ENCODE results near the gene MIR17HG. TPM values are rescaled to one million over a fixed set of nuclear protein-coding genes. Genes with fewer than 3 reads are reported as not detected.

The MIR17HG gene
- total RNA-seq, 1 donor from 2014 or later, result 1.7 TPM

DNA sequence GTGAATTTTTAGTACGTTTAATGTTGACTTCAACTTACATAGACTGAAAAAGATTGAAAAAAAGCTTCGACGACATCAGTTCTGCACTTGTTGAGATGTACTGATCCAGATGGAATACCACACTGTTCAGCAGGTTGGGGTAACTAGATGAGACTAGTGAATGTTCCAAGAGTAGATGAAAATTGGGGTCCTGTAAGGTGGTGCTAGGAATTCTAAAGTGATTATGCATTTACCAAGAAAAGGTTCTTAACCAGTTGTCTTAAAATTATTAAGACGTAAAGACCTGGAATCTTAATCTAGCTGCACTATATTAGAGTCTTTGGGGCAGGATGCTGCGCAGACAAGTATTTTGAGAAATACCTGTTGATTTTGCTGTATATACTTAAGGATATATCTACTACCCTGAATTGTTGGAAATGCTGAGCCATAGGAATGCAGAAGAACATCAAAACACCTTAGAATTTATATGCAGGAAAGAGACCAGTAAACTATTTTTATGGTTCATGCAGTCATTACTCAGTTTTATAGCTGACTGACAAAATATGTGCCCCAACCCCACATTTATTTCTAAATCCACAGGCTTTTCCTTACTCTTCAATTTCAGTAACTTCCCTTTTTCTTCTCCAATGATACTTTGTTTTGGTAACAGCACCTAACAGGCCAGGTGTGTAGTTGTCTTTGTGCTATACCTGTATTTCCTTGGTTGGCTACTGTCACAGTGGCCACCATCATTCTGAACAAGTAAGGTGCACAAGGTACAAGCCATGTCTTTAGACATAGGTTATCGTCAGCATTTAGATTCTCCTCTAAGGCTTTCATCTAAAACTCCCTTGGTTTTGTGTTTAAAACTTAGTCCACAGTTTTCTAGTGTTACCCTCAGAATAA lies 8.6 kb downstream of the MIR17HG start:
- TF ChIP-seq POLR2A (IDR thresholded peaks at IDR 0.05), result no peak
- TF ChIP-seq, protein P1, sequence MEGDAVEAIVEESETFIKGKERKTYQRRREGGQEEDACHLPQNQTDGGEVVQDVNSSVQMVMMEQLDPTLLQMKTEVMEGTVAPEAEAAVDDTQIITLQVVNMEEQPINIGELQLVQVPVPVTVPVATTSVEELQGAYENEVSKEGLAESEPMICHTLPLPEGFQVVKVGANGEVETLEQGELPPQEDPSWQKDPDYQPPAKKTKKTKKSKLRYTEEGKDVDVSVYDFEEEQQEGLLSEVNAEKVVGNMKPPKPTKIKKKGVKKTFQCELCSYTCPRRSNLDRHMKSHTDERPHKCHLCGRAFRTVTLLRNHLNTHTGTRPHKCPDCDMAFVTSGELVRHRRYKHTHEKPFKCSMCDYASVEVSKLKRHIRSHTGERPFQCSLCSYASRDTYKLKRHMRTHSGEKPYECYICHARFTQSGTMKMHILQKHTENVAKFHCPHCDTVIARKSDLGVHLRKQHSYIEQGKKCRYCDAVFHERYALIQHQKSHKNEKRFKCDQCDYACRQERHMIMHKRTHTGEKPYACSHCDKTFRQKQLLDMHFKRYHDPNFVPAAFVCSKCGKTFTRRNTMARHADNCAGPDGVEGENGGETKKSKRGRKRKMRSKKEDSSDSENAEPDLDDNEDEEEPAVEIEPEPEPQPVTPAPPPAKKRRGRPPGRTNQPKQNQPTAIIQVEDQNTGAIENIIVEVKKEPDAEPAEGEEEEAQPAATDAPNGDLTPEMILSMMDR (IDR thresholded peaks at IDR 0.05), result no peak
- TF ChIP-seq POLR2AphosphoS5 (IDR thresholded peaks at IDR 0.05; ENCODE audit: insufficient read depth in 1 of 2, low read depth in 1 of 2), result no peak
- H3K36me3 ChIP-seq, result no peaks in the 10 kb centered on the region
- no peak for DNase-seq (ENCODE audit: extremely low spot score in 2 of 2)
- intact Hi-C loops (cut with DNase I), result no loop called here
- H3K9me3 ChIP-seq, result no peaks in the 10 kb centered on the region
- H3K4me1 ChIP-seq, result peaks cover 1% of the 10 kb centered on the region
- no peak overlapping the region for H3K4me3 ChIP-seq
- no peak overlapping the region for H3K27ac ChIP-seq
- no peaks in the 10 kb centered on the region for H3K27me3 ChIP-seq

DNA sequence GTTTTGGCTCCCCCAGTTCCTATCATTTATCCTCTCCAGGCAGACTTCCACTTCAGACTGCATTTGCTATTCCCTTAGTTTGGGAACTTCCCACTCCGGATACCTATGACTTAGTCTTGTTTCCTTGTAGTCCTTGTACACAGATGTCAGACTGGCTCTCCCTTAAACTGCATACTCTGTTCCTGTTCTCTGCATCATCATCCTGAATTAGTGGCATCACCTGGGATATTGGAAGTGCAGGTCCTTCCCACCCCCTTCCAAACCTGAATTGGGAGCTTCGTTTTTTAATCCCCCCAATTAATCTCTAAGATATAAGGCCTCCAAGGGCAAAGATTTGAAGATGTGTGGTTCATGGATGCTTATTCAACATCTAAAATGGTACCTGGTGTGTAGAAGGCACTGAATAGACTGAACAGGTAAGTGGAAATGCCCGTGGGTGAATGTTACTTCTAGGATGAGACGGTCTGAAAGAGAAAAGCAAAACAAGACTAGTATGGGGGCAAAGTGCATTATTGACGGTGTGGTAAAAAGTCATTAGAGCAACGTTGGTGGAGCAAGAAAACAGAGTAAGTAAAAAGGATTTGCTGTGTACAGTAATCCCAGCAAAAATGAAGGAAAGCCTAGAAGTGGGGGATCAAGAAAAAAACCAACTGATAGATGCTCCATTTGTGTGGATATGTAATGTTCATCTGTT lies 9.6 kb downstream of the MIR17HG start:
- Histone ChIP-seq H3K36me3 (no peaks in the 10 kb centered on the region), H3K27ac (no peak overlapping the region), H3K9me3 (no peaks in the 10 kb centered on the region), H3K4me1 (no peaks in the 10 kb centered on the region), H3K27me3 (no peaks in the 10 kb centered on the region), H3K4me3 (no peak overlapping the region)
- TF ChIP-seq, protein P1 (IDR thresholded peaks at IDR 0.05), result no peak
- no peak for TF ChIP-seq POLR2AphosphoS5 (IDR thresholded peaks at IDR 0.05; ENCODE audit: insufficient read depth in 1 of 2, low read depth in 1 of 2)
- no peak for TF ChIP-seq POLR2A (IDR thresholded peaks at IDR 0.05)
- DNase-seq (ENCODE audit: extremely low spot score in 2 of 2), result no peak
- intact Hi-C loops (cut with DNase I), result no loop called here

DNA sequence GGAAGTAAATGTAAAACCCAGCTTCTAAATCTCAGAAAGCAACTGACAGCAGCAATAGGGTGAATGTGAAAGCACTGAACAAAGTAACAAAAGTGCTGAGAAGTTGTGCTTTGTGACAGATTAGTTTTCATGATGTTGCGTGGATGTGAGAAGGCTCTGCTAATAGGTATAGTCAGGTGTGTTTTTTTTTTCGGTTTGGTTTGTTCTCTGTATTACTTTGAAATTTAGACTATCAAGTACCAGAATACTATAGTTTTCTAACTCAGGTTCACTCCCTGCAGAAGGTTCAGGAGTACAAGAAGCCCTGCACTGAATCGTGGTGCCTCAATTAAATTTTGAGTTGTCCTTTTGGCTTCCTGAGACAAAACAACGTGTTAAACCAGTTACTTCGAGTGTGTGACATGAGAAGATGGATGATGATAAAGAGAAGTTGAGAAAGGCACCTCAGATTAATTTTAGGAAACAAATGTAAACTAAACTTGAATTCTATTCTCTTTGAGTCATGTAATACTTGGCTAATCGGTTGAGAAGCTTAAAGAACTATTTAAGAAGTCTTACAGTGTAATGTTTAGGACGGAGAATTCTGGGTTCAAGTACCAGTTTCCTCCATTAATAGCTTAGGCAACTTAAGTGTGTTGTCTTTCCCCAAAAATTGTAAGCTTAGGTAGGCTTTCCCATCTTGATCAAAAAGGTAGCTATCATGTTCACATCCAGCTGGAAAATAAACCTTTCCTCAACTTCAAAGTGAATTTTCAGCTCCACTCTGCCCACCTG lies 10.3 kb downstream of the MIR17HG start:
- no peaks in the 10 kb centered on the region for H3K4me1 ChIP-seq
- no peaks in the 10 kb centered on the region for H3K36me3 ChIP-seq
- intact Hi-C loops (cut with DNase I), result no loop called here
- TF ChIP-seq POLR2A (IDR thresholded peaks at IDR 0.05) (no peak), POLR2AphosphoS5 (IDR thresholded peaks at IDR 0.05; ENCODE audit: insufficient read depth in 1 of 2, low read depth in 1 of 2) (no peak)
- TF ChIP-seq, protein P1 (IDR thresholded peaks at IDR 0.05), result no peak
- no peaks in the 10 kb centered on the region for H3K27me3 ChIP-seq
- H3K4me3 ChIP-seq, result no peak overlapping the region
- no peak overlapping the region for H3K27ac ChIP-seq
- no peak for DNase-seq (ENCODE audit: extremely low spot score in 2 of 2)
- H3K9me3 ChIP-seq, result no peaks in the 10 kb centered on the region

DNA sequence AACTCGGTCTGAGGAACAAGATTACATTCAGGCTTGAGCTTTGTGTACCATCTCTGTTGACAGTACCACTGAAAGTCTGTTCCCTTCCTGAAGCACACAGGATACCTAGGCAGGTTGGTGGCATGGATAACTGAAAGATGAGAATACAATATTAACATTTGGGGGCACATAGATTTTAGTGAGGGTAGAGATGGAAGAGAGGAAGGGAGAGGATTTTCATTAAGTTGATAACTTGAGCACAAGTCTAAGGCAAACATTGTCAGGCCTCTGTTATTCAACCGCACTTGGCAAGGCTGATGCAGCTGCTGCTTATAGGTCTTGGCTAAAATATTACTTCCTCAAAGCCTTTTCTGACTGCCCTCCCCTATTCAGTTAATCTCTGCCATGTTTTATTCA lies 10.9 kb downstream of the MIR17HG start:
- Histone ChIP-seq H3K4me1 (no peaks in the 10 kb centered on the region), H3K27me3 (no peaks in the 10 kb centered on the region), H3K4me3 (no peak overlapping the region), H3K9me3 (no peaks in the 10 kb centered on the region), H3K27ac (no peak overlapping the region), H3K36me3 (no peaks in the 10 kb centered on the region)
- intact Hi-C loops (cut with DNase I), result no loop called here
- TF ChIP-seq POLR2A (IDR thresholded peaks at IDR 0.05) (no peak), POLR2AphosphoS5 (IDR thresholded peaks at IDR 0.05; ENCODE audit: insufficient read depth in 1 of 2, low read depth in 1 of 2) (no peak)
- TF ChIP-seq, protein P1 (IDR thresholded peaks at IDR 0.05), result no peak
- no peak for DNase-seq (ENCODE audit: extremely low spot score in 2 of 2)
